Mucosa of descending colon (tissue), 3 donors: ENCODE measurements around the gene MATN1. TPM values are rescaled to one million over a fixed set of nuclear protein-coding genes. Genes with fewer than 3 reads are reported as not detected.

Experiments used
- ATAC-seq: fragments of 200-7000 bp; cut with Tn5 transposase; one replicate; pipeline ENCODE4 v1.9.1; 2020; ENCODE audit warnings: mild to moderate bottlenecking, moderate library complexity
- DNase-seq, 3 donors: peaks; one replicate each; pipeline ENCODE4 v3.0.0-alpha.2; 2020
- H3K36me3 ChIP-seq: fragments of 200-600 bp; one replicate; pipeline ENCODE4 v1.8.0; 2021; ENCODE audit warnings: low read depth, mild to moderate bottlenecking
- H3K4me1 ChIP-seq: fragments of 200-600 bp; one replicate; pipeline ENCODE4 v1.8.0; 2021; ENCODE audit warnings: low read depth, mild to moderate bottlenecking
- H3K4me3 ChIP-seq: fragments of 200-600 bp; one replicate; pipeline ENCODE4 v1.8.0; 2021; ENCODE audit warnings: mild to moderate bottlenecking
- H3K9me3 ChIP-seq: fragments of 200-600 bp; one replicate; pipeline ENCODE4 v1.8.0; 2021; ENCODE audit warnings: mild to moderate bottlenecking
- intact Hi-C, 2 donors: fragments of 100-400 bp; cut with DNase I in 1 of 2; cut with micrococcal nuclease in 1 of 2; formaldehyde crosslinking; loops; one replicate each; pipeline versions ENCODE4 v1.11.0 to v1.11.1; 2022; cut with DNase I, micrococcal nuclease
- total RNA-seq, 3 donors: library from RNA; stranded (reverse); fragmentation: NEBNext Ultra II Directional in 2 of 3; extraction: Animal tissue kit (Norgen Biotek cat#: 25700) in 2 of 3; gene quantifications; one replicate each; pipeline versions ENCODE4 v1.2.1 to v1.2.4, GENCODE V29; 2021 to 2023
- TF ChIP-seq, protein P1 (sequence below): fragments of 200-600 bp; IDR thresholded peaks from one replicate; pipeline ENCODE4 v1.8.0; 2022; ENCODE audit warnings: antibody characterized with exemption, mild to moderate bottlenecking
- donor health status: DM: no; HTN: no; CAD: no; lungs with moderate emphysema.
- donor health status: DM: no; HTN: no; CAD: no.
- donor health status: DM: no; HTN: yes; CAD: no.

The MATN1 gene
- total RNA-seq, 3 donors from 2014 or later: 0.22 TPM; not detected in 2

DNA sequence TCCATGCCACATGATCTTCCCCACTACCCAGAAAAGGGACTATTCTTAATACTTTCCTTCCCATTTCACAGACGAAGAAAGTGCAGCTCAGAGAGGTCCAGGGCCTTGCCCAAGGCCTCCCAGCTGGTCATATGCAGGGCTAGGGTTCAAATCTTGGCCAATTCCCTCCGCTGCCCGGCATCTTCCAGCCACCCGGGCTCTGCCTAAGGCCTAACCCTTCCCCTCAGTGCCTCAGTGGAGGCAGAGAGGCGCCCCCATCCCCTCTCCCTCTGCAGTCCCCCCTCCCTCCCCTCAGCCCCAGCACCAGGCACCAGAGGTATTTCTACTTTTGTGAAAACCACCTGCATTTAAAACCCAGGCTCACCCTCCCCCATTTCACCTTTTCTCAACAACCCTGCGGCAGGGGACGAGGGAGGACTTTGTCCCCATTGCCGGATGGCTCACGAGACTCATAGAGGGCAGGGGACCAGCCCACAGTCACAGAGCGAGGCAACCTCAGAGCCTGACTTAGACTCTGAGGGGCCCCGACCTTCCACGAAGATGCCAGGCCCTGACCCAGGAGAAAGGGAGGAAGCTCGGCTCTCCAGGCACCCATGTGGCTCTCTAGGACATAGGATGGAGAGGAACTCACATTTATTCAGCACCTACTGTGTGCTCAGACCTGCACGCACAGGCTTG is 21.9 kb upstream of the MATN1 start:
- no peaks in the 10 kb centered on the region for H3K9me3 ChIP-seq
- H3K4me3 ChIP-seq: no peak overlapping the region
- H3K4me1 ChIP-seq: peaks cover 22% of the 10 kb centered on the region
- no peaks in the 10 kb centered on the region for H3K36me3 ChIP-seq
- DNase-seq: no peak
- peak; percentile 14 for ATAC-seq
- TF ChIP-seq, protein P1, sequence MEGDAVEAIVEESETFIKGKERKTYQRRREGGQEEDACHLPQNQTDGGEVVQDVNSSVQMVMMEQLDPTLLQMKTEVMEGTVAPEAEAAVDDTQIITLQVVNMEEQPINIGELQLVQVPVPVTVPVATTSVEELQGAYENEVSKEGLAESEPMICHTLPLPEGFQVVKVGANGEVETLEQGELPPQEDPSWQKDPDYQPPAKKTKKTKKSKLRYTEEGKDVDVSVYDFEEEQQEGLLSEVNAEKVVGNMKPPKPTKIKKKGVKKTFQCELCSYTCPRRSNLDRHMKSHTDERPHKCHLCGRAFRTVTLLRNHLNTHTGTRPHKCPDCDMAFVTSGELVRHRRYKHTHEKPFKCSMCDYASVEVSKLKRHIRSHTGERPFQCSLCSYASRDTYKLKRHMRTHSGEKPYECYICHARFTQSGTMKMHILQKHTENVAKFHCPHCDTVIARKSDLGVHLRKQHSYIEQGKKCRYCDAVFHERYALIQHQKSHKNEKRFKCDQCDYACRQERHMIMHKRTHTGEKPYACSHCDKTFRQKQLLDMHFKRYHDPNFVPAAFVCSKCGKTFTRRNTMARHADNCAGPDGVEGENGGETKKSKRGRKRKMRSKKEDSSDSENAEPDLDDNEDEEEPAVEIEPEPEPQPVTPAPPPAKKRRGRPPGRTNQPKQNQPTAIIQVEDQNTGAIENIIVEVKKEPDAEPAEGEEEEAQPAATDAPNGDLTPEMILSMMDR: no peak
- intact Hi-C loops: no loop called here

GRCh38 chr1:30744060-30744756 is 20.8 kb upstream of the MATN1 start:
- H3K4me1 ChIP-seq: peaks cover 22% of the 10 kb centered on the region
- no peaks in the 10 kb centered on the region for H3K36me3 ChIP-seq
- intact Hi-C loops: no loop called here
- H3K4me3 ChIP-seq: no peak overlapping the region
- no peaks in the 10 kb centered on the region for H3K9me3 ChIP-seq
- DNase-seq (no peak), ATAC-seq (peak; percentile 27)
- TF ChIP-seq, protein P1: no peak

- Histone ChIP-seq H3K9me3 (no peaks in the 10 kb centered on the region), H3K4me1 (peaks cover 22% of the 10 kb centered on the region), H3K4me3 (no peak overlapping the region), H3K36me3 (no peaks in the 10 kb centered on the region)
- DNase-seq: peak in 2 of 3 donors; percentile 43 to 64
- intact Hi-C loops: no loop called here
- peak; percentile 55 for ATAC-seq
- TF ChIP-seq, protein P1: no peak
These were observed 20.2 kb upstream of the MATN1 start for GRCh38 chr1:30743584-30744059.

- Histone ChIP-seq H3K36me3 (no peaks in the 10 kb centered on the region), H3K9me3 (no peaks in the 10 kb centered on the region), H3K4me1 (peaks cover 22% of the 10 kb centered on the region), H3K4me3 (no peak overlapping the region)
- TF ChIP-seq, protein P1: no peak
- ATAC-seq (no peak), DNase-seq (no peak)
- intact Hi-C loops: no loop called here
These were observed 19.7 kb upstream of the MATN1 start for GRCh38 chr1:30742963-30743559.

GRCh38 chr1:30742300-30742962 is 19.0 kb upstream of the MATN1 start:
- Histone ChIP-seq H3K4me3 (no peak overlapping the region), H3K36me3 (no peaks in the 10 kb centered on the region), H3K9me3 (no peaks in the 10 kb centered on the region), H3K4me1 (peaks cover 22% of the 10 kb centered on the region)
- TF ChIP-seq, protein P1: no peak
- intact Hi-C loops: no loop called here
- DNase-seq (peak in 1 of 3 donors; percentile 49), ATAC-seq (no peak)
